ENCODE results near the gene MTCP1. TPM values are rescaled to one million over a fixed set of nuclear protein-coding genes. Genes with fewer than 3 reads are reported as not detected.

Gene MTCP1
- total RNA-seq, 1 experiment from 2014 or later = 11.3 TPM

DNA sequence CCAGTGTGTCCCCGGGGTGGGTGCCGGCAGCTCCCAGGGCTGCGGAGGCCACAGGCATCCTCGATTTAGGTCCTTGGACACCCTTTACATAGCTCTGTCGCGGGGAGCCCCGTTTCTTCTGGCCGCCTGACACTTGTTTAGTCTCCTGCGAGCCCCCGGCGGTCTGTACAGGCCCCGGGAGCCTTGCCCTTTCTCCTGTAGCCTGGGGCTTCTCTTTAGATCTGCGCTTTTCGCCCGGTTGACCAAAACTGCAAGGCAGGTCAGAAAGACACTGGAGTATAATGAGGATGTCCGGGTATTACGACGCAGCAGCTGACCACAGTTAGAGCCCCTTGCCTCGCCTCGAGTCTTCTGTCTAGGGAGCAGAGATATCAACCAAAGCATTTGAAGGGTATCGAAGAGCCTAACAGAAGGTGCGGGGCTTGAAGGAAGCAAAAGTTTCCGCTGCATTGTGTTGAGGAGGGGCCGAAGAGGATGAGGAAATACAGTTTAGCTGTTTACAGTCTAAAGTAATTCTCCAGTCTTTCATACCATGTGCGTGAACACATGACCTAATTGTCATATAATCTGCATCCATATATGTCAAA lies 851 bp upstream of the MTCP1 start:
- TSS peak; percentile 61 for BruUV-seq (replicated peaks)
- Histone ChIP-seq H3K27me3 (replicated peaks; ENCODE audit: control insufficient read depth, insufficient read depth, low read length) (no peaks in the 10 kb centered on the region), H3K36me3 (ENCODE audit: control insufficient read depth, insufficient read depth, low read length) (no peaks in the 10 kb centered on the region), H3K9me3 (no peaks in the 10 kb centered on the region), H3K4me1 (peaks cover 6% of the 10 kb centered on the region; the same call in 1 of the 2 replicates), H3K4me3 (ENCODE audit: low read depth, low read length) (peak overlapping the region; percentile 57)
- peaks cover 24% of the 10 kb centered on the region for H3K36me3 Mint-ChIP-seq (ENCODE audit: insufficient read depth, unreplicated experiment)
- ChIA-PET POLR2A (interaction anchor here (1.5 kb wide), 1 partner anchor 45 kb away, joined by 4 read pairs; the partner anchor contains the start of gene FUNDC2), CTCF (no interaction called here)
- TF ChIP-seq, protein P1, sequence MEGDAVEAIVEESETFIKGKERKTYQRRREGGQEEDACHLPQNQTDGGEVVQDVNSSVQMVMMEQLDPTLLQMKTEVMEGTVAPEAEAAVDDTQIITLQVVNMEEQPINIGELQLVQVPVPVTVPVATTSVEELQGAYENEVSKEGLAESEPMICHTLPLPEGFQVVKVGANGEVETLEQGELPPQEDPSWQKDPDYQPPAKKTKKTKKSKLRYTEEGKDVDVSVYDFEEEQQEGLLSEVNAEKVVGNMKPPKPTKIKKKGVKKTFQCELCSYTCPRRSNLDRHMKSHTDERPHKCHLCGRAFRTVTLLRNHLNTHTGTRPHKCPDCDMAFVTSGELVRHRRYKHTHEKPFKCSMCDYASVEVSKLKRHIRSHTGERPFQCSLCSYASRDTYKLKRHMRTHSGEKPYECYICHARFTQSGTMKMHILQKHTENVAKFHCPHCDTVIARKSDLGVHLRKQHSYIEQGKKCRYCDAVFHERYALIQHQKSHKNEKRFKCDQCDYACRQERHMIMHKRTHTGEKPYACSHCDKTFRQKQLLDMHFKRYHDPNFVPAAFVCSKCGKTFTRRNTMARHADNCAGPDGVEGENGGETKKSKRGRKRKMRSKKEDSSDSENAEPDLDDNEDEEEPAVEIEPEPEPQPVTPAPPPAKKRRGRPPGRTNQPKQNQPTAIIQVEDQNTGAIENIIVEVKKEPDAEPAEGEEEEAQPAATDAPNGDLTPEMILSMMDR (IDR thresholded peaks at IDR 0.05; ENCODE audit: insufficient read depth in 1 of 2, low read depth in 1 of 2, low read length in 1 of 2, severe bottlenecking in 1 of 2, unreplicated experiment in 1 of 2) = no peak
- H3K4me1 Mint-ChIP-seq (ENCODE audit: low read depth, unreplicated experiment) = peaks cover 7% of the 10 kb centered on the region
- no peak for DNase-seq
- no peaks in the 10 kb centered on the region for H3K9me3 Mint-ChIP-seq (ENCODE audit: unreplicated experiment)
- intact Hi-C loops (cut with micrococcal nuclease; ENCODE audit: unreplicated experiment) = loop anchor here (1.0 kb wide), 1 partner anchor 45 kb away; the partner anchor contains the start of gene FUNDC2
- H3K27me3 Mint-ChIP-seq (ENCODE audit: insufficient read depth, unreplicated experiment) = no peaks in the 10 kb centered on the region
- H3K4me3 Mint-ChIP-seq (ENCODE audit: unreplicated experiment) = peak overlapping the region; percentile 89
- peak overlapping the region; percentile 90 for H3K27ac Mint-ChIP-seq (ENCODE audit: unreplicated experiment)

DNA sequence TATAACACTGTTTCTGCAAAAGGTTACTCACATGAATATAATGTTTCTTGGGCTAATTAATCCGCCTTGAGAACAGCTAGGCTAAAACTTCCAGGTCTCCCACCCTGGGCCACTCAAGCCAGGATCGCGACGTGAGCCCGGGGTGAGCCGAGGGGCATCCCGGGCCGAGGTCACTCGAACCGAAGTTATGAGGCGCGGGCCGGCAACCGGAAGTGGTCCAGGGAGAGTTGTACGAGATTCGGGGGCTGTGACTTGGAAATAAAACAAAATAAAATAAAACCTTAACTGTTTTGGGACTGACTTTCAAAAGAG lies 317 bp downstream of the MTCP1 start:
- POLR2A ChIA-PET = no interaction called here

DNA sequence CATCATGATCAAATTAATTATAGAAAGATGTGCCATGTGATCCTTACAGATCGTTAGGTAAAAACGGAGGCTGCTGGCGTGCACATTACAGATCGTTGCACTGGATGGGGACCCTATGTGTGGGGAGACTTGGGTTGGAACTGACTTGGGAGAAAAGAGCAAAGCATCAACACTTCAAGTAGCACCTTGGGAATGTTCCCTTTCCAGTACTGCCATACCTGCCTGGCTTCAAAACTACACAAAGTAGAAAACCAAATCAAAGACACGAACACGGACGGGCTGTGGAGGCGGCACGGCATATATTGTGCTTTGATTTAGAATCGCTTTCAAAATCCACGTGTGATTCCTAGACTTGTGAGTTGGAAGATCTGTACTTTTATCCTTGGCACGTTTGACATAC lies 898 bp downstream of the MTCP1 start:
- TSS peak; percentile 53 for BruUV-seq (replicated peaks)
- POLR2A ChIA-PET = no interaction called here
- CTCF ChIA-PET = no interaction called here
- no peaks in the 10 kb centered on the region for H3K27me3 ChIP-seq (replicated peaks; ENCODE audit: control insufficient read depth, insufficient read depth, low read length)
- peaks cover 19% of the 10 kb centered on the region for H3K36me3 Mint-ChIP-seq (ENCODE audit: insufficient read depth, unreplicated experiment)
- H3K4me1 ChIP-seq = peaks cover 6% of the 10 kb centered on the region; the same call in 1 of the 2 replicates
- peak overlapping the region; percentile 55 for H3K4me3 ChIP-seq (ENCODE audit: low read depth, low read length)
- peak overlapping the region; percentile 89 for H3K4me3 Mint-ChIP-seq (ENCODE audit: unreplicated experiment)
- H3K9me3 ChIP-seq = no peaks in the 10 kb centered on the region
- intact Hi-C loops (cut with micrococcal nuclease; ENCODE audit: unreplicated experiment) = no loop called here
- no peak for DNase-seq
- TF ChIP-seq, protein P1 (IDR thresholded peaks at IDR 0.05; ENCODE audit: insufficient read depth in 1 of 2, low read depth in 1 of 2, low read length in 1 of 2, severe bottlenecking in 1 of 2, unreplicated experiment in 1 of 2) = no peak
- H3K36me3 ChIP-seq (ENCODE audit: control insufficient read depth, insufficient read depth, low read length) = no peaks in the 10 kb centered on the region
- H3K27ac Mint-ChIP-seq (ENCODE audit: unreplicated experiment) = peak overlapping the region; percentile 77
- H3K4me1 Mint-ChIP-seq (ENCODE audit: low read depth, unreplicated experiment) = peaks cover 7% of the 10 kb centered on the region
- no peaks in the 10 kb centered on the region for H3K9me3 Mint-ChIP-seq (ENCODE audit: unreplicated experiment)
- no peaks in the 10 kb centered on the region for H3K27me3 Mint-ChIP-seq (ENCODE audit: insufficient read depth, unreplicated experiment)

More for the DNA sequence above, 317 bp downstream of the MTCP1 start:
- no TSS peak for BruUV-seq (replicated peaks)
- intact Hi-C loops (cut with micrococcal nuclease; ENCODE audit: unreplicated experiment) = no loop called here
- peak overlapping the region; percentile 90 for H3K27ac Mint-ChIP-seq (ENCODE audit: unreplicated experiment)
- H3K4me1 Mint-ChIP-seq (ENCODE audit: low read depth, unreplicated experiment) = peaks cover 7% of the 10 kb centered on the region
- H3K36me3 Mint-ChIP-seq (ENCODE audit: insufficient read depth, unreplicated experiment) = peaks cover 24% of the 10 kb centered on the region
- peak overlapping the region; percentile 89 for H3K4me3 Mint-ChIP-seq (ENCODE audit: unreplicated experiment)
- H3K4me1 ChIP-seq = peaks cover 6% of the 10 kb centered on the region; the same call in 1 of the 2 replicates
- DNase-seq = no peak
- TF ChIP-seq, protein P1 (IDR thresholded peaks at IDR 0.05; ENCODE audit: insufficient read depth in 1 of 2, low read depth in 1 of 2, low read length in 1 of 2, severe bottlenecking in 1 of 2, unreplicated experiment in 1 of 2) = no peak
- CTCF ChIA-PET = no interaction called here
- no peaks in the 10 kb centered on the region for H3K9me3 ChIP-seq
- H3K9me3 Mint-ChIP-seq (ENCODE audit: unreplicated experiment) = no peaks in the 10 kb centered on the region
- no peaks in the 10 kb centered on the region for H3K27me3 ChIP-seq (replicated peaks; ENCODE audit: control insufficient read depth, insufficient read depth, low read length)
- peak overlapping the region; percentile 55 for H3K4me3 ChIP-seq (ENCODE audit: low read depth, low read length)
- H3K36me3 ChIP-seq (ENCODE audit: control insufficient read depth, insufficient read depth, low read length) = no peaks in the 10 kb centered on the region
- no peaks in the 10 kb centered on the region for H3K27me3 Mint-ChIP-seq (ENCODE audit: insufficient read depth, unreplicated experiment)
